Measurements from ENCODE around the gene CYP3A7. TPM values are rescaled to one million over a fixed set of nuclear protein-coding genes. Genes with fewer than 3 reads are reported as not detected.

CYP3A7 gene
- total RNA-seq, 1 donor from 2014 or later: not detected

DNA sequence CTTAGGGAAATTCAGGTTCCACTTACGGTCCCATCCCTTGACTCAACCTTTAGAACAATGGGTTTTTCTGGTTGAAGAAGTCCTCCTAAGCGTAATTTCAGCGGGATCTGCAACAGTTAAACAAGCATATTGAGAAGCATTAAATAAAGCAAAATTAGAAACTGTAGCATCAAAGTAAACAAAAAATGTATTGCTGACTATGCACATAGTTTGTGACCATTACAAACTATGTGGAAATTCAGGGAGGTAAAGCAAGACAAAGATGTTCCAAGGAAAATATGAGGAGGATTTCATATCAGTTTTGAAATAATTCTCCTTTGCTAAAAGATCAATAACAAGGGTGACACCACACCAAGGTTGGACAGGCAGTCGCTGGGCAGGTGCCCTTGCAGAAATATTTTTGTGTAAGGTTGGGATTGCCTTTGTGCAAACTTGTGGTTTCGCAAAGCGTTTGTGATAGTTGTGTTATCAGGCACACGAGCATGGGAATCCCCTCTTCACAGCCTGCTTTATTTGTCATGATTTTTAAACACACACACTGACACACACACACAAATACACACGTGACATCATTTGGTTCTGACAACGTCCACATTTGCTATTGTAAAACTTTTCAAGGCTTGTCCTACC, 49.8 kb downstream of the CYP3A7 start:
- H3K4me3 ChIP-seq (ENCODE audit: low read depth, low read length): no peak overlapping the region
- FAIRE-seq: no peak
- no peaks in the 10 kb centered on the region for H3K27me3 ChIP-seq (ENCODE audit: control insufficient read depth, insufficient read depth, low read length)

DNA sequence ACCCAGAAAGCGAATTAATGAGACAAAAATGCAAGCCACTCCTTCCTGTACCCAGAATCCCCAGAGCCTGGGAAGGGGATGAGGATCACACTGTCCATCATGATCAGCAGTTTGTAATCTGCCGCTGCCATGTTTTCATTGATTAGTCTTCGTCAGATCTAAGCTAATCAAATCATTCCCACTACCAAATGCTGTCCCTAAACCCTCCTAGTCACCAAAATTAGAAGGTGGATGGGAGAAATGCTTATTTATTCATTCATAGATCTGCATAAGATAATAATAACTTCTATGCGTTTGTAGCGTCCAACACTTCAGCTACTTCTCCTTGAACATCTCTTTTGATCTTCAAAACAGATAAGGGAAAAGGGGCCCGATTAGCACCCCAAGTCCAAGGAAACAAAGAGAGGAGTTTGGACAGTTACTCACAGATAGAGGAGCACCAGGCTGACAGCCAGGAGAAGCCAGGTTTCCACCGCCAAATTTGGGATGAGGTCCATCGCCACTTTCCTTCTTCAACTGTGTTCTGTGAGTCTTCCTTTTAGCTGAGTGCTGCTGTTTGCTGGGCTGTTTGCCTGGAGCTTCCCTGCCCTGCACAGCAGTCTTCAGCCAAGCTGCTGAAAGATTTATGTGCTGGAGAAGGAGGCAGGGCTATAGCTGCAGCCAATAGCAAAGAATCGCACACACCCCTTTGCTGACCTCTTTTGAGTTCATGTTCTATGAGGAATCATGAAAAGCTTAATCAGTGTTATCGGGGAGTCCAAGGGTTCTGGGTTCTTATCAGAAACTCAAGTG, 55.4 kb downstream of the CYP3A7 start, which contains the start of gene CYP3A5:
TSS of gene CYP3A5 (minus strand) at position 597 of the 792 bp plus-strand sequence. CDS start at position 497, 100 bp downstream.
- Histone ChIP-seq H3K36me3 (ENCODE audit: control insufficient read depth, insufficient read depth, low read length) (no peaks in the 10 kb centered on the region), H3K4me3 (ENCODE audit: low read depth, low read length) (peak within 1 kb of the TSS; percentile 21), H3K27me3 (ENCODE audit: control insufficient read depth, insufficient read depth, low read length) (no peaks in the 10 kb centered on the region)
- DNase-seq (ENCODE audit: low read depth) (peak; percentile 13), FAIRE-seq (no peak)
- TF ChIP-seq, protein P1, sequence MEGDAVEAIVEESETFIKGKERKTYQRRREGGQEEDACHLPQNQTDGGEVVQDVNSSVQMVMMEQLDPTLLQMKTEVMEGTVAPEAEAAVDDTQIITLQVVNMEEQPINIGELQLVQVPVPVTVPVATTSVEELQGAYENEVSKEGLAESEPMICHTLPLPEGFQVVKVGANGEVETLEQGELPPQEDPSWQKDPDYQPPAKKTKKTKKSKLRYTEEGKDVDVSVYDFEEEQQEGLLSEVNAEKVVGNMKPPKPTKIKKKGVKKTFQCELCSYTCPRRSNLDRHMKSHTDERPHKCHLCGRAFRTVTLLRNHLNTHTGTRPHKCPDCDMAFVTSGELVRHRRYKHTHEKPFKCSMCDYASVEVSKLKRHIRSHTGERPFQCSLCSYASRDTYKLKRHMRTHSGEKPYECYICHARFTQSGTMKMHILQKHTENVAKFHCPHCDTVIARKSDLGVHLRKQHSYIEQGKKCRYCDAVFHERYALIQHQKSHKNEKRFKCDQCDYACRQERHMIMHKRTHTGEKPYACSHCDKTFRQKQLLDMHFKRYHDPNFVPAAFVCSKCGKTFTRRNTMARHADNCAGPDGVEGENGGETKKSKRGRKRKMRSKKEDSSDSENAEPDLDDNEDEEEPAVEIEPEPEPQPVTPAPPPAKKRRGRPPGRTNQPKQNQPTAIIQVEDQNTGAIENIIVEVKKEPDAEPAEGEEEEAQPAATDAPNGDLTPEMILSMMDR (IDR thresholded peaks at IDR 0.05; ENCODE audit: insufficient read depth, low read length, severe bottlenecking): no peak

More for the DNA sequence above, 49.8 kb downstream of the CYP3A7 start:
- no peaks in the 10 kb centered on the region for H3K36me3 ChIP-seq (ENCODE audit: control insufficient read depth, insufficient read depth, low read length)
- TF ChIP-seq, protein P1 (IDR thresholded peaks at IDR 0.05; ENCODE audit: insufficient read depth, low read length, severe bottlenecking): no peak
- no peak for DNase-seq (ENCODE audit: low read depth)

DNA sequence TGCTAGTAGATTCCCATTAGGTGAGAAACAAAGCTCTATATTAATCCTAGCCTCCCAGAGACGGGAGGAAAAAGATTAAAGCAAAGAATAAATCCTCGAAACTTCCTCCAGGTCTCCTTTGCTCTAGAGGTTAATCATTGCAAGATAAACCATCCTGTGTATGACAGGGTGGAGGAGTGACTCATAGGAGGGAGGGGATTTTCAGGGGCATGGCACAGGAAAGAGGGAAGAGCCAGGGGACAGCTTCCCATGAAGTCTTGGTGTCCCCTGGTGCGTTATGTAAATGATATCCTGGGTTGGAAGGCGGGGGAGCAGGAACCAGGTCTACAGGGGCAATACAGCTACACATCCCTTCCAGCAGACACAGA, 56.0 kb downstream of the CYP3A7 start:
- DNase-seq (ENCODE audit: low read depth): peak; percentile 80
- Histone ChIP-seq H3K4me3 (ENCODE audit: low read depth, low read length) (peak overlapping the region; percentile 21), H3K36me3 (ENCODE audit: control insufficient read depth, insufficient read depth, low read length) (no peaks in the 10 kb centered on the region), H3K27me3 (ENCODE audit: control insufficient read depth, insufficient read depth, low read length) (no peaks in the 10 kb centered on the region)
- TF ChIP-seq, protein P1 (IDR thresholded peaks at IDR 0.05; ENCODE audit: insufficient read depth, low read length, severe bottlenecking): no peak
- FAIRE-seq: no peak

DNA sequence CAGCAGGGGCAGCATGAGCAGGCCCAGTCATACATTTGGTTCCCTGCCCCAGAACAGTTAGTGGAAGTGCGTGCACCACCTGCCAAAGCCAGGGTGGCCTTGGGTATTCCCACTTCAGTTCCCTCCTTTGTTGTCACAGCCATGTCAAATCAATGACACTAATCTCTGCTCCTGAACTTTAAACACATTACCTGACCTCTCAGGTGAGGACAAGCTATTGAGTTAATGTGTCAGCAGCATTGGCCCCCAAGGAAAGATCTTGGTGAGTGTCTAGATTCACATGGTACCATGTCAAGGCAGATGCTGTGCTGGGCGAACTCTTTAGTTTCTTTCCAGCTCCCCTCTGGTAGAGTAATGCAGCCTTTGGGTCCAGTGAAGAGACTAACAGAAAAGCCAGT, 57.3 kb downstream of the CYP3A7 start:
- FAIRE-seq (no peak), DNase-seq (ENCODE audit: low read depth) (no peak)
- no peak overlapping the region for H3K4me3 ChIP-seq (ENCODE audit: low read depth, low read length)
- no peaks in the 10 kb centered on the region for H3K36me3 ChIP-seq (ENCODE audit: control insufficient read depth, insufficient read depth, low read length)
- H3K27me3 ChIP-seq (ENCODE audit: control insufficient read depth, insufficient read depth, low read length): no peaks in the 10 kb centered on the region
- TF ChIP-seq, protein P1 (IDR thresholded peaks at IDR 0.05; ENCODE audit: insufficient read depth, low read length, severe bottlenecking): no peak

DNA sequence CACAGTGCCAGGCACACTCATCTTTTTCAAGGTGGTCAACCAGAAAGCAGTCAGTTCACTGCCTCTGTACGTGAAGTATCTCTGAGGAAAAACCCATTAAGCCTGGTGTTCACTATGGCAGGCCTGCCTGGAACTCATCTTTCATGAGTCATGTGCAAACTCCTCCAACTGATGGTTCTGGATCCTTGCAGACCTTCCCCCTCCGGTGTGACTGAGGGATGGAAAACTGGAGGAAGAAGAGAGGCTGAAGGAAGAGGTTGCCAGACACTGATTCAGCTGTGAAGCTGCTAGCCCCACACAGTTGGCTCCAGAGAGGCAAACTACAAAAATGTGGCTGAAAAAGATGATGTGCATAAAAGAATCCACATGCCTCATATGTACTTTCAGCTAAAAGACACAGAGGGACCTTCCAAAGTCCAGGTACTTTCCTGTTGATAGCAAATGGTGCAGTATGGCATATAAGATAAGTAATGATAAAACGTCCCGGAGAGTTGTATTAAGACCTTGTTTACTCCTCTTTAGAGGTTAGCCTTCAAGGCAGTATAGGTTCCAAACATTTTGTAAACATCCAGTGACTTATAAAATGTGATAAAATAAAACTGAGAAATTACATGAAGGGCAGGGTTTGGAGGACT, 57.9 kb downstream of the CYP3A7 start:
- Histone ChIP-seq H3K36me3 (ENCODE audit: control insufficient read depth, insufficient read depth, low read length) (no peaks in the 10 kb centered on the region), H3K4me3 (ENCODE audit: low read depth, low read length) (no peak overlapping the region), H3K27me3 (ENCODE audit: control insufficient read depth, insufficient read depth, low read length) (no peaks in the 10 kb centered on the region)
- no peak for FAIRE-seq
- DNase-seq (ENCODE audit: low read depth): no peak
- TF ChIP-seq, protein P1 (IDR thresholded peaks at IDR 0.05; ENCODE audit: insufficient read depth, low read length, severe bottlenecking): no peak
